Midbrain (tissue), 1 donor: ENCODE measurements around the gene PGAP1.

Experiments
- DNase-seq: peaks from one replicate; lab custom pipeline; 2025; lab: John Stamatoyannopoulos, UW

PGAP1 gene

GRCh38 chr2:196891136-196891535, 35.4 kb downstream of the PGAP1 start:
- no peak for DNase-seq

GRCh38 chr2:196887431-196887830, 39.1 kb downstream of the PGAP1 start:
- no peak for DNase-seq

DNA sequence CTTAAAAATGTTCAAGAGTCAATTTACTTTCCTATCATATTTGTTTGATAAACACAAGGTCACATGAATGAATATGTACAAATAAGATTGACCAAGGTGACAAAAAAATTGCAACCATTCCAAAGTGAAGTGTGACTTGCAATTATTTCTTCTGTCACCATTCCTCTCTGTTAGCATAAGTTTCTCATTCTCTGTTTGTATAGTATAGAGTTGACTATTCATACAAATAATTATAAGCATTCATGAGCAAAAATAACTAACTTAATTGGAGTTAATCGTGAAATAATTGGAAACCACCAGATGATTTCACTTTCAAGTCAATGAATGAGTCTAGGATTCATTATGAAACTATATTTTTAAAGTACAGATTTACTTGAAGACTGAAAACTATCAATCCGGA, 42.1 kb downstream of the PGAP1 start:
- DNase-seq = no peak

- DNase-seq = no peak
These were observed 50.1 kb downstream of the PGAP1 start for GRCh38 chr2:196876364-196876763.

DNA sequence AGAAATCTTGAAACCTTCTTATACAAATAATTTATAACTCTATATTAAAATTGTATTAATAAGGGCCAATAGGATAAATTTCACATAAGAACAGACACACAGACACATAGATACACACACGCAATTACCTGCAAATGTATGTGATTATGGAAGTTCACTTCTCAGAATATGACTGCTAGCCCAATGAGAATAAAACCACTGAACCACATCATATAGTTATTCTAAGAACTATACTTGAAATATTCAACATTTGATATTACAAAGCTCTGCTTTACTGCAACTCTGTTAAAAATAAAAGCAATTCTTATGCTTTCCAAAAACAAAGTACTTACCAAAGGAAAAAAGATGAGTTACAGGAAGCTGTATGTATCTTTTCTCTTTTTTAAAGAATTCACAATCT, 51.1 kb downstream of the PGAP1 start:
- no peak for DNase-seq

DNA sequence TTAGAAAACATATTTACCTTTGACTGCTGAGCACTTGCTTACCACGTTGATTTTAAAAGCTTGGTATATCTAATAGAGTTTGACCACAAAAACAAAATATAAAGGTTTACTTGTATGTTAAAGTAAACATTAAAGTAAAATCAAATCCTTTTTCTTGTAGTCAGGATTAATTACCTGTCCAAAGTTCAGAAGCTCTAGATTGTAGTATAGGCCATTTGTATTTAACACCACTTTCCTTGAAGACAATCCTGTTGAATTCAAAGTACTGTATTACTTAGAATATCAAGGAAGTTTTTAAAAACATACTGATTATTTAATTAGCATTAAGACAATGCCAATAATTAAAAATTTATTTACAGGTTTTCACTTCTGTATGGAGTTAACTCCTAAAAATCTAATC, 53.0 kb downstream of the PGAP1 start:
- DNase-seq = no peak

DNA sequence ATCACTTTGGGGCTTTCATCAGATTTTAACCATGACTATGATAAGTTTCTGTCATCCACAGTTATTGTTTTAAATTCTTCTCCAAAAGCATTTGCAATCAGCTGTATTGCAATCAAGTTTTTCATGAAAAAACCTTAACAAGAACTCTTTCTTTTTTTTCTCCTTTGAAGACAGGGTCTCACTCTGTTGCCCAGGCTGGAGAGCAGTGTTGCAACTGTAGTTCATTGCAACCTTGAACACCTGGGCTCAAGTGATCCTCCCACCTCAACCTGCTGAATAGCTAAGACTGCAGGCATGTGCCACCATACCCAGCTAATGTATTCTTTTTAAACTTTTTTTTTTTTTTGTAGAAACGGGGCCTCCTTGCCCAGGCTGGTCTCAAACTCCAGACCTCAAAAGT, 71.9 kb downstream of the PGAP1 start:
- DNase-seq = no peak

DNA sequence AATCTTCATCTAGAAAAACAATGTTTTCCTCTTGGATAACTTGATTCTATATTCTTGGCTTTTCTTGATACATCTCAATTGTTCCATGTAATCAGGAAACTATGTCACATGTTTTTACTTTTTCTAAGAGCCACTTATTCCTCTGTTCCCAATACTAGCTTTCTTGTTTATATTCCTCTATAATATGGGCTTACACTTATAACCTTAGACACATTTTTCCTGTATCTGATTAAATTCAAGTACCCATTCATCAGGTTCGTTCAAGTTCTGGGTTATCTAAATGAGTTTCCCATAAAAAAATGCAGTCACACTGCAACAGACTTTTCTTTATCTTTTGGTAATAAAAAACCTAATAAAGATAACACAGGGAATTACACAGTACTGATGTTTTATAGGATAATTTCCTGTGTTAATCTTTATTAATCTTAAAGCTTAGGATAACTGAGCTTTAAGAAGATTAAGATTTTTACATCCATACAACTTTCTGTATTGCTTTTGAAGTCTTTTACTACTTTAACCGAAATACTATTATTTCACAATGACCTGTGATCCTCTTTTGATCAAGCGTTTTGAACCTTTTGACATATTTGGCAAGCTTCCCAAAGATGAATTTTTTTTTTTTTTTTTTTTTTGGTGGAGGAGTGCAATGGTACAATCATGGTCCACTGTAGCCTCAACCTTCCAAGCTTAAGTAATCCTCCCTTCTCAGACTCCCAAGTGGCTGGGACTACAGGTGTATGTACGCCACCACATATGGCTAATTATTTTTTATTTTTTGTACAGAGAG, 73.0 kb downstream of the PGAP1 start:
- no peak for DNase-seq

GRCh38 chr2:196851088-196851487, 75.4 kb downstream of the PGAP1 start:
- DNase-seq = no peak

DNA sequence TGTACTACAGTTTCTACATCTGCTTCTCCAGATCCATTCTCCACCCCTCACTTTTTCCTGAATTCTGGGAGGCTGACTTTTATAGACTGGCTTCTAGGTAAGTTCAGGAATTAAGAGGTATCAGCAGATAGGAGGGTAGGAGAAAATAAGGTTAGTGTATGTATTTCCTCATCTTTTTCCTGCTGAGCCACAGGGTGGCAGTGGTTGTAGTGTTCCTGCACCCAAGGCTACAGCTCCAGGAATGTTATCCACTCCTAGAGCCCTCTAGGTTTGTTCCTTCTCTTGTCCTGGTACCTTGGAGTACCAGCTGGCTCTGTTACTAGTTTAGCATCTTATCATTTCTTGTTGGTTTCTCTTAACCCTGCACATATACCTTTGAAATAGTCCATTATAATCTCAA, 76.6 kb downstream of the PGAP1 start:
- DNase-seq = peak; percentile 5

GRCh38 chr2:196846295-196846694, 80.2 kb downstream of the PGAP1 start:
- DNase-seq = no peak

DNA sequence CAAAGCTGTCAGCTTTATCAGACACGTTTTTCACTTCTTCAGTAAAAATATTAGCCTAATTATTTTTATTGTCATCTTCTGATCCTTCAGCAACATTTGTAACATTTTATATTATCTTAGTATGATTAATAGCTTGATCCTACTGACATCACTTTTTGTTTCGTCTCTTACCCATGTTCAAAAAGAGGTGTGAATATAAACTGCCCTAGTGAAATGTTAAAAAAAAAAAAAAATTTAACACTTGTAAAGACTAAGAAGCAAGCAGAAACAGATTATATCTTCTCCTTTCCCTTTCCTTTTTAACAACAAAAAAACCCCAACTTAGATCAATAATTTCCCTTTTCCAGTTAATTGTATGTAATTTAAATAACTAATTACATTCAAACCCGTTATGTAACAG, 81.1 kb downstream of the PGAP1 start:
- DNase-seq = no peak

GRCh38 chr2:196840171-196840570, 86.3 kb downstream of the PGAP1 start:
- DNase-seq = no peak

- DNase-seq = no peak
These were observed 86.9 kb downstream of the PGAP1 start for GRCh38 chr2:196839574-196839973.

DNA sequence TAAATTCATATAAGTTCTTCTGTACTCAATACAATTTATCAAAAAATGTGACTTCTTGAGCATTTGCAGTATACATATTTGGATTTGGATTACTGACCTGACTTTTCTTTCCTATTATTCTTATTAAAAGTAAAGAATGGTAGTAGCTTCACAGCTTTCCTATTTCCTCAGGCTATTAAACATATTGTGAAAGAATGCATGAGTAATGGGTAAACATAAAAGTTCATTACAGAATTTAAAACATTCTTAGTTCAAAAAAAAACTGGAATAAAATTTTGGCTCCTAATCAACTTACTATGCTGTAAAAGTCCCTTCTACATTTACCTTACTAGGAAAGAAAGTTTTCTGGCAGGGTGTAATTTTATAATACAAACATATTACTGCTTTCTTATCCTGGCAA, 90.1 kb downstream of the PGAP1 start:
- DNase-seq = no peak

- no peak for DNase-seq
These were observed 95.8 kb downstream of the PGAP1 start for GRCh38 chr2:196830701-196831100.

DNA sequence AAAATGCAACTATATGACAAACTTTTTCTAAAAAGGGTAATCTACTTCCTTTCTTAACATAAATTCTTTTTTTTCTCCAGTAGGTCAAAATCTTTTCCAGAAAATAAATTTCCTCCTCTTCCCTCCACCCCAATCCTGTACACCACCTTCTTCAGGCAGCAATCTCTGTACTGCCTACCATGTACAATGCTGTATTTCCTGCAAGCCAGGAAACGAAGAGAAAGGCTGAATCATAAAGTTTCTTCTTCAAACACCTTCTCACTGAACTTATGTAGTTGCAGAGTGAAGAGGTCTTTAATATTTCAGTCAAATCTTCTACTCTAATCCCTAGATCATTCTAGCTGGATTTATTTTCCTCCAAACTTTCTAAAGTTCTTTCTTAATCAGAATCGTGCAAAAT, 99.2 kb downstream of the PGAP1 start:
- no peak for DNase-seq

DNA sequence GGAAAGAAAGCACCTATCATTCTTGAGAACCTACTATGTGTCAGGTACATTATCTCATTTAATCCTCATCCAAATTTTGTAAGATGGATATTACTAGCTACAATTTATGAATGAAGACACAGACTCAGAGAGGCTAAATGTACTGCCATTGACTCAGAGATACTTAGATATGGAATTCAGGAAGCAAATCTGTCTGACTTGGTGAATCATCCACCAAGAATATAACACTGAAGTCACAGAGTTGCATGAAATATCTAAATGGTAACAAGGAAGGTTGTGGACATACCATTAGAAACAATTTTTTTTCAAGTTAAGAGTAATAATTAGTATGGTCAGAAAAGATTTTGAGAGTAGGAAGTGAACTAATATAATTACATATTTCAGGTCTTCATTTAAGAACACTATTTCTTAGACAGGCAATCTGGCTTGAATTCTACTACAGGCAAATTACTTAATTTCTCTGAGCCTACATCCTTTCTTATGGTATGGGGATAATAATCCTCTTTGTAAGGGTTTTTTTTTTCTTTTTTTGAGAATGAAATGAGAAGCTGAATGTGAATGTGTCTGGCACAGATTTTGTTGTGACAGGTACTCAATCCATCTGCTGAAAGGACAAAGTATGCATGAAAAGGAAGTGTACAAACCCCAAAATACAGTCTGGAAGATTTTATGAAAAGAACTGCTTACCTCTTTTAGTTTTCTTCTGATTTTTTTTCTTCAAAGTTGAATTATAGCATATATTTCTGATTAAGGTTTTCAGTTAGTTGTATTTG, 102.6 kb downstream of the PGAP1 start:
- no peak for DNase-seq

DNA sequence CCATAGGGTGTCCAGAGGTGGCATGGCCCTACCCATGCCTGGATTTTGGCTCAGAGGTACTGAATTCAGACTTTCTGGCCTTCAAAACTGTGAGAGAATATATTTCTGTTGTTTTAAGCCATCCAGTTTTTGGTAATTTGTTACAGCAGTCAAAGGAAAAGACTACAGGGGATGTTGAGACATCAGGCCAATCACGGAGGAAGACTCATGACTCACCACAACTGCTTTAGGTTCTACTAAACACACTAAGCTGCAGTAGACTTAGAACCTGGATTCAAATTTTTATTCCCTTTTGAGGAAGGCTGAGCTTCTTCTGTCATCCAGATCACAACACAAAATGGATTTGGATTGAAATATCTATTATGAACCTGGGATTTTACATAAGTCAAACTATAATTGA, 105.3 kb downstream of the PGAP1 start:
- DNase-seq = no peak

DNA sequence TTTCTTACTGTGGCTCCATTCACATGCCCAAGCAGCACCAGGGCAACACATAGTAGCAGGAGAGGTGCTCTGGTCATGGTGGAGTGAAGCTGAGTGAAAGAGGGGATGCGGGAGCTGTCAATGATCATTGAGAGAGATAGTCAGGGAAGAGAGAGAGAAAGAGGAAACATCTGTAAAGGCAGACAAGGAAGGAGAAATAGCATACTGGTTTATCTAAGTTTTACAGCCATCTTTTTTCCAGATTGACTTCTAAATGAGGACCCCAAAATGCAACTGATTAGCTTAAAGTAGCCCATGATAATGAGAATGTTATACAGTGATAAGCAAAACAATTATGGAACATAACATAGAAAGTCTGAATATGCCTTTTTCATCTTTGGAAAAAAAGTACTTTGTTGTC, 117.2 kb downstream of the PGAP1 start, which contains the start of gene C2orf66:
TSS of gene C2orf66 (minus strand) at position 96 of the 400 bp plus-strand sequence. CDS start at position 77, 19 bp downstream.
- DNase-seq = no peak

GRCh38 chr2:196808083-196808665, 118.3 kb downstream of the PGAP1 start:
- no peak for DNase-seq

GRCh38 chr2:196804381-196804780, 122.1 kb downstream of the PGAP1 start:
- no peak for DNase-seq

DNA sequence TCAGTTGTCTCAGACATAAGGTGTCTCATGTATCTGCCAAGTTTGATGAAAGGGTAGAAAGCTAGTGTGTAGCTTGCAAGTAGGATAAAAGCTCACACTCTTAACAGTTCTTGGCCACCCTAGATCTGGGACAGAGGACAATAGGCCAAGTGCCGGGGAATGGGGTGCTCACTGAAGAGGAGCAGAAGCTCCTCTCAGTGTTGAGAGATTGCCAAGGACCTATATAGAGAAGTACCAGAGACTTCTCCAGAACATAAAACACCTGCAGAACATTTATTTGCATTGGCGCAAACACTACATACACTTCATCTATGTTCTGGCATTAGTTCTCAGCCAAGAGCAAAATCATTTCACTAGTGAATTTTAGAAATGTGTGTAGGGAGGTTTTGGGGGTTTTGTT, 124.1 kb downstream of the PGAP1 start:
- DNase-seq = no peak
